GM19035 (cell line): ENCODE data around the gene SZT2.
"Not testable (repeated sequence)": the region's sequence is repeated elsewhere in the genome, so short reads cannot be mapped to it uniquely, and the experiment has no call there.

ENCODE experiments used
- ATAC-seq: cut with Tn5 transposase; IDR thresholded peaks from one replicate; pipeline ENCODE4 v1.9.1; 2021; ENCODE audit not compliant: unreplicated experiment

The SZT2 gene

DNA sequence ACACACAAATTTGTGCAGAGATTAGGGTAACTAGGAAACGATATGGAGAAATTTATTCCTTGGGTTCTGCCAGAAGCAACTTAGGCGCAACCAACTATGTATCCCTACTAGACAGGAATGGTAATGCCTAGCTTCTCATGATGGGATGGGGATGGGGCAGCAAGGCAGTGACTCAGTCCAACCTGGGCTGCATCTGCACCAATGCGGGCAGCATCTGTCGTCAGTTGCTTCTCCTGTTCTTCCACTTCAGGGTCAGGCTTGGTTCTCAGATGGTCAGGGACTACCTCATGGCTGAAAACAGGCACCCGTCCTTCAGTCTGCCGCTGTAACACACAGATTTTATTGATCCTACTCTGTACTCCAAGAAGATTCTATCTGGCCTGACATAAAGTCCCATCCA lies 3.0 kb upstream of the SZT2 start:
- no peak for ATAC-seq

- no peak for ATAC-seq
Observed at GRCh38 chr1:43387976-43388599, 1.6 kb upstream of the SZT2 start.

- ATAC-seq: no peak
Observed at GRCh38 chr1:43388613-43389012, 1.1 kb upstream of the SZT2 start.

GRCh38 chr1:43392702-43393101 lies 3.0 kb downstream of the SZT2 start:
- ATAC-seq: no peak

DNA sequence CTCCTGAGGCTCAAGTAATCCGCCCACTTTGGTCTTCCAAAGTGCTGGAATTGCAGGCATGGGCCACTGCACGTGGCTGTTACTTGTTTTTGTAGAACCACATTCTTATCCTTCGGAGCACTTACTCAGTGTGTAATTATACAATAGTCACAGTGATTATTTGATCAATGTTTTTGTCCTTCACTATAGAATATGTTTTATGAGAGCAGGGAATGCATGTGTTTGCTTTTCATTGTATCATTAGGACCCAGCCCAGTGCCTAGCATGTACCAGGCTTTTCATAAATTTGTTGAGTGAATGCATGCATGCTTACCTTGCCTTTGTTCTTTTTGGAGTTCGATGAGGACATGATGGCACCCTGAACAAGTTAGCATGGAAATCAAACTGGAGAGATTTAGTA lies 5.8 kb downstream of the SZT2 start:
- no peak for ATAC-seq

DNA sequence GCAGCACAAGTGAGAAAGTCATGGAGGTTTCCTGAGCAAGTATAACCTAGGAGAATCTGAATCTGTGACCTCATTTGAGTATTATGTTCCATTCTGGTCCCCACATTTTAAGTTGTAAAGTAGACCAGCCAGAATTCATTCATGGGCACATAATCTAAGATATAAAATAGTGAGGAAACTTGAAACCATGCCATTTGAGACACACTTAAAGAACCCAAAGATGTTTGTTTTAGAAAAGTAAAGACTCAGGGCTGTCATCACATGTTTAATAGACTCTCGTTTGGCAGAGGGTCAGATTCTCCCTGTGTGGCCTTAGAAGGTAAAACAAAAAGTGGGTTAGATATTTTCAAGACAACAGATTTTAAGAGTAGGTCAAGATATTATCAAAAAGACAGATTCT lies 6.4 kb downstream of the SZT2 start:
- no peak for ATAC-seq

DNA sequence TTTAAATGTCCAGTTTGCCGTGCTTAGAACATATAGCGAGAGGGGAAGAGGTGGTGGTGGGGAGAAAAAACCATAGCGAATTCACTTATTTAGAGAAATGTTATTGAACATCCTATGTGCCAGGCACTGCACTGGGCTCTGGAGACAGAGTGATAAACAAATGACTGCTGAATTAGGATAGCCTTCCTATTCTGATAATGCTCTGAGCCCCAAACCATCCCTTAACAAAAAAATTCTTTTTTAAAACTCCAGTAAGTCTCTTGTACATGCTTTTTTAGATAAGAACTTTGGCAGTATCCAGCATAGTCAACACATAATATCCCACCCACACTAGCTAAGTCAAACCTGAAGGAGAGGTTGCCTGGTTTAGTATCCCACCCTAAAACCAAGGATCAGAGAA lies 8.5 kb downstream of the SZT2 start:
- no peak for ATAC-seq

DNA sequence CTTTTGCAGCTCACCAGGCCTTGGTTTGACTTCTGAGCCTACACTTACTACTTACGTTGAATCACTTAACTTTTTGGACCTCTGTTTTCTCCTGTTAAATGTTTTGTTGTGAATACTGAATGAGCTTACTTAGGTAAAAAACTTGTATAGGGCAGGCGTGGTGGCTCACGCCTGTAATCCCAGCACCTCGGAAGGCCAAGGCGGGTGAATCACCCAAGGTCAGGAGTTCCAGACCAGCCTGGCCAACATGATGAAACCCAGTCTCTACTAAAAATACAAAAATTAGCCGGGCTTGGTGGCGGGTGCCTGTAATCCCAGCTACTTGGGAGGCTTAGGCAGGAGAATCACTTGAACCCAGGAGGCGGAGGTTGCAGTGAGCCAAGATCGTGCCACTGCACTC lies 10.7 kb downstream of the SZT2 start:
- ATAC-seq: not testable (repeated sequence)

- ATAC-seq: no peak
Observed at GRCh38 chr1:43402089-43402865, 12.6 kb downstream of the SZT2 start.

GRCh38 chr1:43404353-43404752 lies 14.7 kb downstream of the SZT2 start:
- no peak for ATAC-seq

- ATAC-seq: no peak
Observed at GRCh38 chr1:43405219-43405875, 15.6 kb downstream of the SZT2 start.

- no peak for ATAC-seq
Observed at GRCh38 chr1:43405876-43406234, 16.2 kb downstream of the SZT2 start.

- ATAC-seq: no peak
Observed at GRCh38 chr1:43410571-43410970, 20.9 kb downstream of the SZT2 start.

DNA sequence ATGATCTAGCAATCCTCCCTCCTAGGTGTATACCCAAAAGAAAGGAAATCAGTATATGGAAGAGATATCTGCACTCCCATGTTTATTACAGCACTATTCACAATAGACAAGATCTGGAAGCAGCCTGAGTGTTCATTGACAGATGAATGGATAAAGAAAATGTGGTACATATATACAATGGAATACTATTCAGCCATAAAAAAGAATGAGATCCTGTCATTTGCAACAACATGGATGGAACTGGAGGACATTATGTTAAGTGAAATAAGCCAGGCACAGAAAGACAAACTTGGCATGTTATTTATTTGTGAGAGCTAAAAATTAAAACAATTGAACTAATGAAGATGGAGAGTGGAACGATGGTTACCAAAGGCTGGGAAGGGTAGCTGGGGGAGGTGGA lies 23.7 kb downstream of the SZT2 start:
- not testable (repeated sequence) for ATAC-seq

DNA sequence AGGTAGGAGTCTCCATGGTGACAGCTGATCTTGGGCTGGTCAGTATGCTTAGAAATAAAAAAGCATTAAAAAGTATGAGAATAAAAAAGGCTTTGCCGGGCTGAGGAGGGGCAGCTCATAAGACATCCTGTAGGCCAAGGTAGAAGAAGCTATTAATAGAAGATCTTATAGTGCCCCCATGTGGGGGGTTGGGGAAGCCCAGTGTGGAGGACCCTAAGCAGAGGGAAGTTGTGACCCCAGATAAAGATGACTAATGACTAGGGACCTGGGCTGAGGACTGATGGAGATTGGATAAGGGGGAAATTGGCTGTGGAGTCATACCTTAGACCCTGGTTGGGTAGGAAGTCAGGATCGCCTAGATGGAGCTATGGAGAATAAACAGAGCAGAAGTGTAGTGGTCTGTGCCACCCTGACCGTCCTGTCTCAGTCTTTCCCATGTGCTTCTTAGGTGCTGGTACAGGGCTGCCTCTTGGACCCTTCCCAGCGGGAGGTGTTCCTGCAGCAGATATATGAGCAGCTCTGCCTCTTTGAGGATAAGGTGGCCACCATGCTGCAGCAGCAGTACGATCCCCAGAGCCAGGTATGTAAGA lies 25.0 kb downstream of the SZT2 start:
- ATAC-seq: no peak

DNA sequence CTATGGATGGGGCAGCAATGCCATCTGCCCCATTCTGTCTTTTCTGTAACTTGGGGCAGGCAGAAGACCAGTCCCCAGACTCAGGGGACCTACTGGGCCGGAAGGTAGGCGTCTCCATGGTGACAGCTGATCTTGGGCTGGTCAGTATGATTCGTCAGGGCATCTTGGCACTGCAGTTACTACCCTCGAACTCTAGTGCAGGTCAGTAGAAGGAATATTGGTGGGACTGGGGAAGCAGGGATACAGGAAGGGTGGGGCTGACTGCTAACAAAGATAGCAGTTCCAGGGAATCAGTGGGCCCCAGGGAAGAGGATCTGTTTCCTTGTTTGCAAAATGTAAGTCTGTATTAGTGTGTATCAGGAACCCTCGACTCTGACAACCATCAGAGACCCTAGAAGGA lies 26.2 kb downstream of the SZT2 start:
- no peak for ATAC-seq

- no peak for ATAC-seq
Observed at GRCh38 chr1:43418858-43419257, 29.2 kb downstream of the SZT2 start.

DNA sequence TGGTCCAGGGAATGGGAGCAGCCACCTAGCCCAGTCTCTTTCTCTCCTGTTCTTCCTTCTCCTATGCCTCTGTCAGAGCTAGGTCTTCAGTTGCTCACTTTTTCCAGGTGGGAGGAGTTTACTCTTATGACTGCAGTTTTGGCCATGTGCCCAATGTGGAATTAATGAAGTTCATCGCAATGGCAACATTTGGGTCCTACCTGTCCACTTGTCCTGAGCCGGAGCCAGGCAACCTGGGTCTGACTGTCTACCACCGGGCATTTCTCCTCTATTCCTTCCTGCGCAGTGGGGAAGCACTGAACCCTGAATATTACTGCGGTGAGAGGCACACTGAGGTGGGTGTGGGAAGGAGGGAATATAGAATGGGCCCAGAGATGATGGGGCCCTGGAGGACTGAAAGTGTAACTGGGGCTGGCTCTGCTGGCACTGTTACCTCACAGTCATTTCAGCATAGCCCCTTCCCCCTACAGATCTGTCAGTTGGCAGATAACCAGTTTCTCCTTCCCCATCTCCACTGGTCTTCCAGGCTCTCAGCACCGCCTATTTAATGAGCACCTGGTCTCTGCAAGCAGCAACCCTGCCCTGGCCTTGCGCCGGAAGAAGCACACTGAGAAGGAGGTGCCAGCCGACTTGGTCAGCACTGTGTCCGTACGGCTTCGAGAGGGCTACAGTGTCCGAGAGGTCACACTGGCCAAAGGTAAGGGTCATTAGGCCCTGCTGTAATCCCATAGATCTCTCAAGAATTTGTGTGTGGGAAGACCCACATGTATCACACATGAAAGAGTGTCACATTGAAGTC lies 30.1 kb downstream of the SZT2 start:
- ATAC-seq: no peak

DNA sequence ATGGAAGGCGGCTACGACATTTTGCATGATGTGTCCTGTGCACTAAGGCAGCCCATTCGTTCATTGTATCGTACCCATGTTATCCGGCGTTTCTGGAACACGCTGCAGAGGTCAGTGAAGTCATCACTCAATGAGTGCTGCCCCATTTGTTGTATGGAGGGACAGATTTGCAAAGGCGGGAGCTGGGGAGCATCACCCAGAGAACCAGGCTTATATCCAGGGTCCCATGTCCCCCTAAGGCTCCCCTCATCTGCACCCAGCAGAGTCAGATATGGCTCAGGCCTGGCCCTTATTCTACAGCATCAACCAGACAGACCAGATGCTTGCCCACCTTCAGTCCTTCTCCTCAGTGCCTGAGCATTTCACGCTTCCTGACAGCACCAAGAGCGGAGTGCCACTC lies 31.2 kb downstream of the SZT2 start:
- no peak for ATAC-seq

DNA sequence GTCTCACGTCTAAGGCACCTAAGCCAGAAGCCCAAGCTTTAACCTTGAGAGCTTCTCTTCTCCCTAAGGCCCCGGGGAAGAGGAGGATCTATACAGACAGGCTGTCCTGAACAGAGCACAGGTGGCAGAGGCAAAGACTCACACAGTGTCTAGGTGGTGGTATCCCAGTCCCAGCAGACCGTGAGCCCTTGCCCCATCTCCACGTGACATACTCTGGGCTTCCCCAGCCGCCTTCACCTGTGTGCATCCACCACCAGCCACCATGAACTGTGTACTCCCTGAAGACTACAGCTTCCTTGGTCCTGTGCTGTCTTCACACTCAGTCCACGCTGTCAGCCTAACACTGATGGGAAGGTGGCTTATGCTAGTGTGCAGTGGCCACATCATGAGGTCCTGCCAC lies 31.7 kb downstream of the SZT2 start:
- ATAC-seq: no peak
